GM23338 (cell line): ENCODE results near the gene YES1. TPM values are rescaled to one million over a fixed set of nuclear protein-coding genes. Genes with fewer than 3 reads are reported as not detected.

Experiments
- ATAC-seq: fragments of 200-7000 bp; cut with Tn5 transposase; 3 replicates; pipeline ENCODE4 v1.9.1; 2020
- DNase-seq: peaks from one replicate; pipeline ENCODE4 v3.0.0-alpha.2; 2015; ENCODE audit warnings: low spot score
- H2AFZ ChIP-seq: fragments of 200-600 bp; sonication (generic); 2 replicates; pipeline ENCODE4 v1.8.0; 2016; ENCODE audit warnings: antibody characterized with exemption, mild to moderate bottlenecking, moderate library complexity
- H3F3A ChIP-seq: fragments of 200-600 bp; sonication (generic); replicated peaks from 2 replicates; pipeline ENCODE4 v1.8.0; 2017; ENCODE audit warnings: antibody characterized with exemption, mixed run types, low read depth
- H3K27ac ChIP-seq: fragments of 200-600 bp; sonication (generic); 2 replicates; pipeline ENCODE4 v1.6.1; 2016; ENCODE audit warnings: low read depth
- H3K27me3 ChIP-seq: fragments of 200-600 bp; sonication (generic); 2 replicates; pipeline ENCODE4 v1.8.0; 2016; ENCODE audit warnings: mild to moderate bottlenecking, mixed run types, moderate library complexity; ENCODE audit not compliant: insufficient read depth
- H3K36me3 ChIP-seq: fragments of 200-600 bp; sonication (generic); 2 replicates; pipeline ENCODE4 v1.8.0; 2016; ENCODE audit warnings: mild to moderate bottlenecking; ENCODE audit not compliant: insufficient read depth
- H3K4me1 ChIP-seq: fragments of 200-600 bp; sonication (generic); 2 replicates; pipeline ENCODE4 v1.8.0; 2016; ENCODE audit warnings: mild to moderate bottlenecking, moderate library complexity; ENCODE audit not compliant: insufficient read depth
- H3K4me2 ChIP-seq: fragments of 200-600 bp; sonication (generic); 2 replicates; pipeline ENCODE4 v1.7.1; 2017; ENCODE audit warnings: mixed run types
- H3K4me3 ChIP-seq: fragments of 200-600 bp; sonication (generic); 2 replicates; pipeline ENCODE4 v1.6.1; 2016; ENCODE audit warnings: mixed run types
- H3K79me2 ChIP-seq: fragments of 200-600 bp; sonication (generic); replicated peaks from 2 replicates; pipeline ENCODE4 v1.8.0; 2017; ENCODE audit warnings: mild to moderate bottlenecking; ENCODE audit not compliant: insufficient read depth
- H3K9me2 ChIP-seq: fragments of 200-600 bp; sonication (generic); 2 replicates; pipeline ENCODE4 v1.8.0; 2017; ENCODE audit not compliant: insufficient read depth
- H4K20me1 ChIP-seq: fragments of 200-600 bp; sonication (generic); replicated peaks from 2 replicates; pipeline ENCODE4 v1.8.0; 2017; ENCODE audit warnings: mild to moderate bottlenecking; ENCODE audit not compliant: insufficient read depth
- H3K27ac Mint-ChIP-seq: 2 replicates; pipeline ENCODE4 v1.8.0; 2020; ENCODE audit warnings: inconsistent platforms, mild to moderate bottlenecking, moderate library complexity, mixed read lengths
- H3K27me3 Mint-ChIP-seq: 3 replicates; pipeline ENCODE4 v1.8.0; 2022; ENCODE audit warnings: low read depth, mild to moderate bottlenecking, moderate library complexity, mixed read lengths, inconsistent platforms; ENCODE audit not compliant: insufficient read depth, poor library complexity
- H3K36me3 Mint-ChIP-seq: 3 replicates; pipeline ENCODE4 v1.8.0; 2021; ENCODE audit warnings: low read depth, mild to moderate bottlenecking, inconsistent platforms, moderate library complexity, mixed read lengths
- H3K4me1 Mint-ChIP-seq: 3 replicates; pipeline ENCODE4 v1.8.0; 2020; ENCODE audit warnings: mild to moderate bottlenecking, inconsistent platforms, mixed read lengths
- H3K4me3 Mint-ChIP-seq: 3 replicates; pipeline ENCODE4 v1.8.0; 2021; ENCODE audit warnings: moderate library complexity, mild to moderate bottlenecking, inconsistent platforms, mixed read lengths
- H3K9me3 Mint-ChIP-seq: 3 replicates; pipeline ENCODE4 v1.8.0; 2020; ENCODE audit warnings: moderate library complexity, mild to moderate bottlenecking, inconsistent platforms, mixed read lengths
- CREB1 ChIP-seq: fragments of 250-450 bp; sonication (Bioruptor Pico); IDR thresholded peaks from 2 replicates; pipeline ENCODE4 v1.5.0; 2020; ENCODE audit warnings: low read depth, mild to moderate bottlenecking, moderate library complexity
- CTCF ChIP-seq, 2 experiments: fragments of 200-600 bp in 1 of 2; sonication (generic) in 1 of 2; conservative IDR thresholded peaks; 2 replicates each; pipeline versions ENCODE4 v1.5.1 to v1.6.1; 2016 to 2017; ENCODE audit warnings: antibody characterized with exemption in 2 of 2, low read depth in 2 of 2, mild to moderate bottlenecking in 2 of 2, moderate library complexity in 1 of 2
- ETS1 ChIP-seq: IDR thresholded peaks from 2 replicates; pipeline ENCODE4 v1.6.1; 2016; ENCODE audit warnings: antibody characterized with exemption
- EZH2 ChIP-seq: fragments of 200-600 bp; sonication (generic); IDR thresholded peaks from one replicate; pipeline ENCODE4 v1.8.0; 2017; ENCODE audit warnings: antibody characterized with exemption, mild to moderate bottlenecking, low read depth; ENCODE audit not compliant: unreplicated experiment
- EZH2phosphoT487 ChIP-seq: fragments of 200-600 bp; sonication (generic); IDR thresholded peaks from one replicate; pipeline ENCODE4 v1.8.1; 2018; ENCODE audit warnings: antibody characterized with exemption; ENCODE audit not compliant: unreplicated experiment
- JUNB ChIP-seq: IDR thresholded peaks from one replicate; pipeline ENCODE4 v1.6.1; 2016; ENCODE audit warnings: antibody characterized with exemption; ENCODE audit not compliant: unreplicated experiment
- NANOG ChIP-seq: IDR thresholded peaks from 2 replicates; pipeline ENCODE4 v1.6.1; 2016; ENCODE audit warnings: antibody characterized with exemption, borderline replicate concordance
- POLR2AphosphoS5 ChIP-seq: IDR thresholded peaks from 2 replicates; pipeline ENCODE4 v1.6.1; 2016; ENCODE audit warnings: antibody characterized with exemption, low read depth
- REST ChIP-seq: IDR thresholded peaks from one replicate; pipeline ENCODE4 v1.6.1; 2018; ENCODE audit warnings: antibody characterized with exemption; ENCODE audit not compliant: unreplicated experiment
- STAT1 ChIP-seq: IDR thresholded peaks from one replicate; pipeline ENCODE4 v1.6.1; 2016; ENCODE audit warnings: antibody characterized with exemption; ENCODE audit not compliant: unreplicated experiment
- ZNF114 ChIP-seq: fragments of 250-450 bp; sonication (Bioruptor Pico); IDR thresholded peaks from 2 replicates; pipeline ENCODE4 v1.5.0; 2020; ENCODE audit warnings: mild to moderate bottlenecking, moderate library complexity
- ZNF331 ChIP-seq: fragments of 250-450 bp; sonication (Bioruptor Pico); IDR thresholded peaks from 2 replicates; pipeline ENCODE4 v1.5.0; 2020; ENCODE audit warnings: low read depth, mild to moderate bottlenecking, moderate library complexity
- ZNF462 ChIP-seq: fragments of 250-450 bp; sonication (Bioruptor Pico); IDR thresholded peaks from 2 replicates; pipeline ENCODE4 v1.5.0; 2020; ENCODE audit warnings: mild to moderate bottlenecking, moderate library complexity
- polyA plus RNA-seq: library from polyadenylated mRNA; unstranded; fragments of >200 nt; fragmentation: Nextera tagmentation; extraction: Ambion mirVana; gene quantifications from 2 replicates; pipeline ENCODE4 v1.2.1, GENCODE V29; 2016
- total RNA-seq: library from RNA; depleted of rRNA; stranded (reverse); fragments of >200 nt; shearing (Covaris generic); gene quantifications from 2 replicates; pipeline ENCODE4 v1.2.3, GENCODE V29; 2014

YES1 gene
- total and polyA plus RNA-seq, 2 experiments from 2014 or later = 25.4 to 327 TPM

- Histone ChIP-seq H3F3A (peaks cover 7% of the 10 kb centered on the region; the same call in 1 of the 2 replicates), H3K4me3 (no peak overlapping the region), H3K4me2 (no peak overlapping the region), H4K20me1 (peaks cover 3% of the 10 kb centered on the region), H3K27ac (no peak overlapping the region), H3K9me2 (no peaks in the 10 kb centered on the region), H3K4me1 (no peaks in the 10 kb centered on the region), H3K79me2 (no peaks in the 10 kb centered on the region; the same call in 1 of the 2 replicates), H2AFZ (no peak overlapping the region), H3K36me3 (peaks cover 60% of the 10 kb centered on the region), H3K27me3 (no peaks in the 10 kb centered on the region)
- Mint-ChIP-seq H3K27me3 (peaks cover 11% of the 10 kb centered on the region), H3K36me3 (peaks cover 90% of the 10 kb centered on the region), H3K4me3 (no peak overlapping the region), H3K27ac (no peak overlapping the region), H3K9me3 (no peaks in the 10 kb centered on the region), H3K4me1 (no peaks in the 10 kb centered on the region)
- TF ChIP-seq ZNF331 = no peak
- no peak for TF ChIP-seq REST
- TF ChIP-seq STAT1 = no peak
- TF ChIP-seq POLR2AphosphoS5 = no peak
- TF ChIP-seq EZH2 = no peak
- TF ChIP-seq ZNF462 (CRISPR knock-in tag) = no peak
- no peak for TF ChIP-seq EZH2phosphoT487
- TF ChIP-seq ETS1 = no peak
- no peak for TF ChIP-seq ZNF114 (CRISPR knock-in tag)
- no peak for TF ChIP-seq NANOG
- no peak for TF ChIP-seq CREB1
- no peak for TF ChIP-seq JUNB
- TF ChIP-seq CTCF (conservative IDR thresholded peaks at IDR 0.05; ENCODE audit: low read depth in 2 of 2) = no peak
- ATAC-seq = no peak
- DNase-seq = no peak
Measured at GRCh38 chr18:673317-673716, 138.7 kb downstream of the YES1 start.
